ENCODE data around the gene ATAD2B. TPM values are rescaled to one million over a fixed set of nuclear protein-coding genes. Genes with fewer than 3 reads are reported as not detected.

ATAD2B gene
- total RNA-seq, 1 donor from 2014 or later, result 85.5 TPM

DNA sequence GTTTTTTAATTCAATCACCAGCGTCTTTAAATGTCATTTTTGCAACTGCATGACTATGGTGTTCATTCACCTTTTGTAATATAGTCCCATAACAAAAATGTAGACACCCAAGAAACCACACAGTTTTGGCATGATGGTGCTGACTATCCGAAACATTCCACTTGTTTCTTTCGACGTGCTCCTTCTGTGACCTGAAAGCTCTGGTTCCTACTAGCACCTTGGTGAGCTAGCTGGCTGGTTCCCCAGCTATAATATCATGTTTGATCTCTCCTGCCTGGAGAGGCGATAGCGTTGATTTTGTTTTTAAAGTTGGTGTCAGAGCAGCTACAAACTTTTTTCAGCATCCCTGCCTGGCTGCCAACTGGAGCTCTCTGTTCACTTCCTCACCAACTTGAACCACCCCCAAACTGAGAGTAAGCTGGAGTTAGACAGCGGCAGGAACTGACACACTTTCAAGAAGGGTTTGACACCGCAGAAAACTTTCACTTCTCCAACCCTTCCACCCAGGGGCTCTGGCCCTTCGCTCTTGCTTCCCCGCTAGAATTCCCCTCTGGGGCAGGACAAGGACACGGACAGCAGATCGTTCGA is 1.1 kb downstream of the ATAD2B start:
- ATAC-seq (ENCODE audit: low read depth) (peak; percentile 64), DNase-seq (no peak)
- H3K9me3 Mint-ChIP-seq, result no peaks in the 10 kb centered on the region
- peak overlapping the region; percentile 99 for H3K27ac Mint-ChIP-seq
- peak overlapping the region; percentile 97 for H3K4me3 Mint-ChIP-seq
- H3K4me1 Mint-ChIP-seq, result peaks cover 46% of the 10 kb centered on the region
- no peaks in the 10 kb centered on the region for H3K27me3 Mint-ChIP-seq
- POLR2A ChIA-PET, result interaction anchor here (0.6 to 5.9 kb wide), 20 partner anchors 7 to 435 kb away, joined by 3 to 165 read pairs (median 6); partner anchors contain the start of genes FKBP1B, ITSN2, SF3B6 and TP53I3
- TF ChIP-seq, protein P1, sequence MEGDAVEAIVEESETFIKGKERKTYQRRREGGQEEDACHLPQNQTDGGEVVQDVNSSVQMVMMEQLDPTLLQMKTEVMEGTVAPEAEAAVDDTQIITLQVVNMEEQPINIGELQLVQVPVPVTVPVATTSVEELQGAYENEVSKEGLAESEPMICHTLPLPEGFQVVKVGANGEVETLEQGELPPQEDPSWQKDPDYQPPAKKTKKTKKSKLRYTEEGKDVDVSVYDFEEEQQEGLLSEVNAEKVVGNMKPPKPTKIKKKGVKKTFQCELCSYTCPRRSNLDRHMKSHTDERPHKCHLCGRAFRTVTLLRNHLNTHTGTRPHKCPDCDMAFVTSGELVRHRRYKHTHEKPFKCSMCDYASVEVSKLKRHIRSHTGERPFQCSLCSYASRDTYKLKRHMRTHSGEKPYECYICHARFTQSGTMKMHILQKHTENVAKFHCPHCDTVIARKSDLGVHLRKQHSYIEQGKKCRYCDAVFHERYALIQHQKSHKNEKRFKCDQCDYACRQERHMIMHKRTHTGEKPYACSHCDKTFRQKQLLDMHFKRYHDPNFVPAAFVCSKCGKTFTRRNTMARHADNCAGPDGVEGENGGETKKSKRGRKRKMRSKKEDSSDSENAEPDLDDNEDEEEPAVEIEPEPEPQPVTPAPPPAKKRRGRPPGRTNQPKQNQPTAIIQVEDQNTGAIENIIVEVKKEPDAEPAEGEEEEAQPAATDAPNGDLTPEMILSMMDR (IDR thresholded peaks at IDR 0.05), result no peak
- intact Hi-C loops (cut with micrococcal nuclease), result loop anchor here (1.0 to 10.0 kb wide), 6 partner anchors 33 to 1949 kb away; partner anchors contain the start of genes ASXL2 and ITSN2
- CTCF ChIA-PET, result interaction anchor here (0.7 to 4.7 kb wide), 5 partner anchors 13 to 159 kb away, joined by 3 to 53 read pairs (median 29); partner anchors contain the start of gene TP53I3
- H3K36me3 Mint-ChIP-seq (ENCODE audit: low read depth), result peaks cover 16% of the 10 kb centered on the region

DNA sequence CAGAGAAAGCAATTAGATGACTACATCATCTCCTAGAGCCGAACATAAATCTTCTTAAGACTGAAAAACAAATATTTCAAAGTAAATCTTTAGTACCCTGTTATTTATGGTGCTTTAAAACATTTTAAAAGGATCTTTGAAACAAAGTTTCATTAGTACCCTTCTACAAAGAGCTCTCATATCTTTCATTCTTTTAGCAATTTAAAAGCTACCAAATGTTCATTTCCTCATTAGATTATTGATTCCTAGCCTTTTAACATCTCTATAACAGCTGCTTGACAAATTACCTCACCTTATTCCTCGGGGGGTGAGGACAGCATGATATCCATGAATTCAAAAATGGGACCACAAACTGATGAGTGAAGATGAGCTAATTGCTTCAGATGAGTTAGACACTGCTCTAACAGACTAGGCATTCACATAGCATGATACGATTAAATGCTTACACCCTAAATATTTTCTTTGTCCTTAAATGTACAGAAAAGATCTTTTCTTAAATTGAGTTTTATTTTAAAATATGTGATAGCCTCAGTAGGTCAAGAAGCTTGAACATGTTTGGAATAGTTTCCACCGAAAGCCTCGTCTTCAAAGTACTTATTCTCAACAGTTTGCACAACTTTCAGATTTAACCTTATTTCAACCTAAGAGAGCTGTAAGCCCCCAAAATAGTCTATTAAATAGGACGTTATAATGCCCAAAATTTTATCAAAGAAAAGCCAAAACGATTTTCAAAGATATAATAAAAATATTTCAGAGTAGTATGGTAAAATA is 2.1 kb downstream of the ATAD2B start:
- POLR2A ChIA-PET, result interaction anchor here (0.5 to 5.9 kb wide), 10 partner anchors 9 to 159 kb away, joined by 3 to 111 read pairs (median 20); partner anchors contain the start of genes SF3B6, TP53I3 and WDCP

DNA sequence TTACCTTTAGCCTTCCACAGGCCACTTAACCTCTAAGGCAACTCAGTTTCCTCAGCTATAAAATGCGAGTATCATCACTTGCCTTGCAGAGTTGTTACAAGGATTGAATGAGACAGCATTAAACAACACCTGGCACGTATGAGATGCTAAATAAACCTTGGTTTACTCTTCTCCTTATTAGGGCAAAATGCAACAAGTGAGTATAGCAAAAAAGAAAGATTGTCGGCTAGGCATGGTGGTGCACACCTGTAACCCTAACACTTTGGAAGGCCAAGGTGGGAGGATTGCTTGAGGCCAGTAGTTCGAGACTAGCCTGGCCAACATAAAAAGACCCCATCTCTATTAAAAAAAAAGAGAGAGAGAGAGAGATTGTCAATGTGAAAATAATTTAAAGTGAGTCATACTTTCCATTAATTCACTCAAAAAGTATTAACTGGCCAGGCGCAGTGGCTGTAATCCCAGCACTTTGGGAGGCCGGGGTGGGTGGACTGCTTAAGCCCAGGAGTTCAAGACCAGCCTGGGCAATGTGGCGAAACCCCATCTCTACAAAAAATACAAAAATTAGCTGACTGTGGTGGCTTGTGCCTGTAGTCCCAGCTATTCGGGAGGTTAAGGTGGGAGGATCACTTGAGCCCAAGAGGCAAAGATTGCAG is 8.0 kb downstream of the ATAD2B start:
- H3K27me3 Mint-ChIP-seq, result no peaks in the 10 kb centered on the region
- TF ChIP-seq, protein P1 (IDR thresholded peaks at IDR 0.05), result no peak
- H3K36me3 Mint-ChIP-seq (ENCODE audit: low read depth), result peaks cover 9% of the 10 kb centered on the region
- no peak overlapping the region for H3K4me3 Mint-ChIP-seq
- no peak overlapping the region for H3K27ac Mint-ChIP-seq
- intact Hi-C loops (cut with micrococcal nuclease), result no loop called here
- peaks cover 44% of the 10 kb centered on the region for H3K4me1 Mint-ChIP-seq
- H3K9me3 Mint-ChIP-seq, result no peaks in the 10 kb centered on the region
- no peak for ATAC-seq (ENCODE audit: low read depth)
- DNase-seq, result no peak
- ChIA-PET CTCF (interaction anchor here (0.6 kb wide), 1 partner anchor 8 kb away, joined by 4 read pairs; no protein-coding TSS in a partner anchor), POLR2A (interaction anchor here (0.6 to 1.7 kb wide), 2 partner anchors 8 to 9 kb away, joined by 3 to 6 read pairs; partner anchors contain the start of gene ATAD2B)

More for the DNA sequence above, 2.1 kb downstream of the ATAD2B start:
- peaks cover 49% of the 10 kb centered on the region for H3K4me1 Mint-ChIP-seq
- DNase-seq (no peak), ATAC-seq (ENCODE audit: low read depth) (no peak)
- H3K27ac Mint-ChIP-seq, result no peak overlapping the region
- H3K4me3 Mint-ChIP-seq, result peak overlapping the region; percentile 97
- CTCF ChIA-PET, result interaction anchor here (1.6 to 4.7 kb wide), 4 partner anchors 14 to 160 kb away, joined by 5 to 53 read pairs (median 30); partner anchors contain the start of gene TP53I3
- peaks cover 14% of the 10 kb centered on the region for H3K36me3 Mint-ChIP-seq (ENCODE audit: low read depth)
- no peaks in the 10 kb centered on the region for H3K9me3 Mint-ChIP-seq
- intact Hi-C loops (cut with micrococcal nuclease), result loop anchor here (10.0 kb wide), 3 partner anchors 50 to 1950 kb away; partner anchors contain the start of genes ASXL2 and ITSN2
- H3K27me3 Mint-ChIP-seq, result no peaks in the 10 kb centered on the region
- TF ChIP-seq, protein P1 (IDR thresholded peaks at IDR 0.05), result no peak

DNA sequence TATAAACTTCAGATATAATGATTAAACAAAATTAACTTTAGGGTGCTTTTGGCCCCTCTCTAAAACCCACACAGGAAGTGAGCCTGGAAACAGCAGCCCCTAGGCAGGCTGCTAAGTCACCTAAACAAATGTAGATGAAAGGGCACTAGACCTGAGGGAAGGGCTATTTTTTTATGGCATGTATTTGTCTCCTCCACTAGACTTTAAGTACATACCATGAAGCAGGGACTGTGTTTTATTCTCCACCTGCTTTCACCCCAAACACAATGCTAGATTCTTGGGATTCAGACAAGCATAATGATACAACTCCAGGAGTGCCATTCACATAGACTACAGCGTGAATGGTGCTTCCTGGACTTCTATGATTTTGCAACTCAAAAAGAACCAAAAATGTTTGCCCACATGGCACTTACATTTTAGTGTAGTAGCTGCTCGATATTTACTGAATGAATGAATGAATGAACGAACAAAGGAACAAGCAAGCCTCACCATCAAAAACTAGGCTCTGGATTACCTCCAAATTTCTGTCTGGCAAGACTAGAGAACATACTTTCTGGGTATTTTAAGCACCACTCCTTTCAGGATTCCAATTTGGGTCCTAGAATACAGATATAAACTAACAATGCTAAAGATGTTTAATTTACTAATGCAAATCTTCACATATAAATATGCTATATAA is 10.1 kb downstream of the ATAD2B start:
- Mint-ChIP-seq H3K4me1 (peaks cover 36% of the 10 kb centered on the region), H3K4me3 (no peak overlapping the region), H3K27ac (peak overlapping the region; percentile 24), H3K36me3 (ENCODE audit: low read depth) (peaks cover 8% of the 10 kb centered on the region), H3K27me3 (no peaks in the 10 kb centered on the region), H3K9me3 (no peaks in the 10 kb centered on the region)
- ChIA-PET CTCF (no interaction called here), POLR2A (interaction anchor here (1.8 kb wide), 1 partner anchor 9 kb away, joined by 9 read pairs; no protein-coding TSS in a partner anchor)
- intact Hi-C loops (cut with micrococcal nuclease), result no loop called here
- ATAC-seq (ENCODE audit: low read depth) (no peak), DNase-seq (no peak)
- TF ChIP-seq, protein P1 (IDR thresholded peaks at IDR 0.05), result no peak
